ENCODE data around the gene TTC4. TPM values are rescaled to one million over a fixed set of nuclear protein-coding genes. Genes with fewer than 3 reads are reported as not detected.

The TTC4 gene
- total RNA-seq, 1 experiment from 2014 or later: 26.3 TPM

- intact Hi-C loops (cut with micrococcal nuclease): no loop called here
Observed at GRCh38 chr1:54791880-54792522, 76.3 kb downstream of the TTC4 start.

More at GRCh38 chr1:54791880-54792522, 76.3 kb downstream of the TTC4 start:
- Histone ChIP-seq H3K4me1 (ENCODE audit: control insufficient read depth in 1 of 2, insufficient read depth in 2 of 2, low read length in 2 of 2) (peaks cover 6 to 17% of the 10 kb centered on the region in 2 experiments; a peak in 3 of 4 replicates), H3K4me2 (ENCODE audit: low read length) (no peak overlapping the region), H2AFZ (ENCODE audit: low read depth, low read length, poor library complexity, severe bottlenecking) (no peak overlapping the region), H4K20me1 (ENCODE audit: insufficient read depth) (no peaks in the 10 kb centered on the region), H3K9me3 (ENCODE audit: control insufficient read depth in 1 of 2, insufficient read depth in 1 of 2, low read depth in 1 of 2, low read length in 2 of 2) (no peaks in the 10 kb centered on the region; a peak in 1 of 4 replicates), H3K9me2 (ENCODE audit: insufficient read depth) (no peaks in the 10 kb centered on the region), H3K9ac (ENCODE audit: low read length) (no peak overlapping the region), H3K27me3 (ENCODE audit: insufficient read depth, low read length) (no peaks in the 10 kb centered on the region), H3K79me2 (ENCODE audit: insufficient read depth, low read length) (no peaks in the 10 kb centered on the region), H3K27ac (ENCODE audit: low read depth, low read length) (no peak overlapping the region), H3K4me3 (replicated peaks in 1 of 2; ENCODE audit: low read depth in 1 of 2, low read length in 2 of 2) (no peak overlapping the region), H3K36me3 (ENCODE audit: control insufficient read depth in 1 of 2, insufficient read depth in 2 of 2, low read length in 2 of 2) (no peaks in the 10 kb centered on the region)
- ChIA-PET CTCF (interaction anchor here (0.6 to 1.4 kb wide), 5 partner anchors 9 to 292 kb away, joined by 3 to 5 read pairs (median 4); no protein-coding TSS in a partner anchor), RAD21 (ENCODE audit: low non-redundant PET in 1 of 2, low total read pairs in 2 of 2, uncharacterized antibody in 2 of 2, unreplicated experiment in 2 of 2) (interaction anchor here in 1 of 2 experiments (0.6 kb wide), 1 partner anchor 310 kb away, joined by 3 read pairs; no protein-coding TSS in a partner anchor), POLR2A (no interaction called here)
- TF ChIP-seq, protein P1, sequence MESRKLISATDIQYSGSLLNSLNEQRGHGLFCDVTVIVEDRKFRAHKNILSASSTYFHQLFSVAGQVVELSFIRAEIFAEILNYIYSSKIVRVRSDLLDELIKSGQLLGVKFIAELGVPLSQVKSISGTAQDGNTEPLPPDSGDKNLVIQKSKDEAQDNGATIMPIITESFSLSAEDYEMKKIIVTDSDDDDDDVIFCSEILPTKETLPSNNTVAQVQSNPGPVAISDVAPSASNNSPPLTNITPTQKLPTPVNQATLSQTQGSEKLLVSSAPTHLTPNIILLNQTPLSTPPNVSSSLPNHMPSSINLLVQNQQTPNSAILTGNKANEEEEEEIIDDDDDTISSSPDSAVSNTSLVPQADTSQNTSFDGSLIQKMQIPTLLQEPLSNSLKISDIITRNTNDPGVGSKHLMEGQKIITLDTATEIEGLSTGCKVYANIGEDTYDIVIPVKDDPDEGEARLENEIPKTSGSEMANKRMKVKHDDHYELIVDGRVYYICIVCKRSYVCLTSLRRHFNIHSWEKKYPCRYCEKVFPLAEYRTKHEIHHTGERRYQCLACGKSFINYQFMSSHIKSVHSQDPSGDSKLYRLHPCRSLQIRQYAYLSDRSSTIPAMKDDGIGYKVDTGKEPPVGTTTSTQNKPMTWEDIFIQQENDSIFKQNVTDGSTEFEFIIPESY (IDR thresholded peaks at IDR 0.05; ENCODE audit: extremely low read depth, insufficient replicate concordance, low read length): no peak
- peak; percentile 71 to 97 (median 93); a peak in 5 of 6 replicates for TF ChIP-seq CTCF (IDR thresholded peaks at IDR 0.05 in 2 of 3, conservative IDR thresholded peaks at IDR 0.05 in 1 of 3; ENCODE audit: borderline replicate concordance in 1 of 3, insufficient read depth in 1 of 3, low read depth in 2 of 3, low read length in 2 of 3)
- TF ChIP-seq RAD21 (IDR thresholded peaks at IDR 0.05; ENCODE audit: low read depth): peak; percentile 81
- DNase-seq (ENCODE audit: low read depth, low spot score) (peak; percentile 51), ATAC-seq (peak; percentile 54)
- no TSS peak for BruUV-seq (replicated peaks)

Other genes starting within 250 kb of the TTC4 start
- 31.1 TPM for gene ACOT11, start 167.6 kb upstream of the TTC4 start, total RNA-seq (2021; ENCODE audit: unreplicated experiment)
- gene FAM151A, start 92.3 kb upstream of the TTC4 start, total RNA-seq (2021; ENCODE audit: unreplicated experiment): not detected
- 1.1 TPM for gene MROH7, start 74.1 kb upstream of the TTC4 start, total RNA-seq (2021; ENCODE audit: unreplicated experiment)
- 9.6 TPM for gene PARS2, start 48.7 kb downstream of the TTC4 start, total RNA-seq (2021; ENCODE audit: unreplicated experiment)
- gene TTC22, start 85.5 kb downstream of the TTC4 start, total RNA-seq (2021; ENCODE audit: unreplicated experiment): 1.8 TPM
- 132 TPM for gene DHCR24, start 171.3 kb downstream of the TTC4 start, total RNA-seq (2021; ENCODE audit: unreplicated experiment)

Measured in HCT116 (cell line).